ENCODE data around the gene CNR2.

The CNR2 gene

DNA sequence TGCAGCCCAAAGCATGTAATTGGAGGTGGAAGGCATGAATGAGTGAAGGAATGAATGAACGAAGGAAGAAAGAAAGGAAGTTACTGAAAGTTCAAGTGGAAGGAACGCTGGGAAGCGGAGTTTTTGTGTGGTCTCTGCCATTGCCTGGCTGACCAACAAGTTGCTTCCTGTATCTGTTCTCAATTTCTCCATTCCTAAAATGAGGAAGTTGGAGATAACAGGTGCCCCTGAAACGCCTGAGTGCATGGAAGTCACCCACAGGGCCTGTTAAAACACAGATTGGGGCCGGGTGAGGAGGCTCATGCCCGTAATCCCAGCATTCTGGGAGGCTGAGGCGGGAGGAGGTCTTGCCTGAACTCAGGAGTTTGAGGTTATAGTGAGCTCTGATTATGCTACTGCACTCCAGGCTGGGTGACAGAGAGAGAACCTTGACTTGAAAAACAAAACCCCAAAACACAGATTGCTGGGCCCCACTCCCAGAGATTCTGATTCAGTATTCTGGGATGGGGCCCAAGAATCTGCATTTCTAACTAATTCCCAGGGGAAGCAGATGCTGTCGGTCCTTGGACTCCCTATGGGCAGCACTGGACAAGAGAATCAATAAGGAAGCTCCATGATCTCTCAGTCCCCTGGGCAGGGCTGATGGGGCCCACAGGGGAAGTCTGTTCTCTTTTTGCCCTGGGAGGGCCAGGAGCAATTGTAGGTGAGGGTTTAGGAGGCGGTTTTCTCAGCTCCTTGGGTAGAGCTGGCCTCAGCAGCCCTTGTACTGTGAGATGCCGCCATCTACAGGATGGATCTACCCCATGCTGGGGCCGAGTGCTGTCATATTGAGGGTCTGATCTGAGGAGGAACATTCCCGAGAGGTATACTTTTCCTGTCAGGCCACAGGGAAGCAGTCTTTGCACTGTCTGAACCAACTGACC, 3.3 kb upstream of the CNR2 start:
- TF ChIP-seq, protein P1, sequence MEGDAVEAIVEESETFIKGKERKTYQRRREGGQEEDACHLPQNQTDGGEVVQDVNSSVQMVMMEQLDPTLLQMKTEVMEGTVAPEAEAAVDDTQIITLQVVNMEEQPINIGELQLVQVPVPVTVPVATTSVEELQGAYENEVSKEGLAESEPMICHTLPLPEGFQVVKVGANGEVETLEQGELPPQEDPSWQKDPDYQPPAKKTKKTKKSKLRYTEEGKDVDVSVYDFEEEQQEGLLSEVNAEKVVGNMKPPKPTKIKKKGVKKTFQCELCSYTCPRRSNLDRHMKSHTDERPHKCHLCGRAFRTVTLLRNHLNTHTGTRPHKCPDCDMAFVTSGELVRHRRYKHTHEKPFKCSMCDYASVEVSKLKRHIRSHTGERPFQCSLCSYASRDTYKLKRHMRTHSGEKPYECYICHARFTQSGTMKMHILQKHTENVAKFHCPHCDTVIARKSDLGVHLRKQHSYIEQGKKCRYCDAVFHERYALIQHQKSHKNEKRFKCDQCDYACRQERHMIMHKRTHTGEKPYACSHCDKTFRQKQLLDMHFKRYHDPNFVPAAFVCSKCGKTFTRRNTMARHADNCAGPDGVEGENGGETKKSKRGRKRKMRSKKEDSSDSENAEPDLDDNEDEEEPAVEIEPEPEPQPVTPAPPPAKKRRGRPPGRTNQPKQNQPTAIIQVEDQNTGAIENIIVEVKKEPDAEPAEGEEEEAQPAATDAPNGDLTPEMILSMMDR (conservative IDR thresholded peaks at IDR 0.05; ENCODE audit: low read depth) = peak; percentile 47
- DNase-seq (ENCODE audit: low spot score) = peak; percentile 82
- ChIA-PET CTCF (interaction anchor here (0.6 to 1.3 kb wide), 4 partner anchors 33 to 159 kb away, joined by 3 to 8 read pairs (median 3); no protein-coding TSS in a partner anchor), POLR2A (ENCODE audit: low non-redundant PET) (interaction anchor here (0.5 to 0.7 kb wide), 2 partner anchors 42 to 568 kb away, joined by 3 to 4 read pairs; no protein-coding TSS in a partner anchor)
- no peak overlapping the region for H3K27ac ChIP-seq

DNA sequence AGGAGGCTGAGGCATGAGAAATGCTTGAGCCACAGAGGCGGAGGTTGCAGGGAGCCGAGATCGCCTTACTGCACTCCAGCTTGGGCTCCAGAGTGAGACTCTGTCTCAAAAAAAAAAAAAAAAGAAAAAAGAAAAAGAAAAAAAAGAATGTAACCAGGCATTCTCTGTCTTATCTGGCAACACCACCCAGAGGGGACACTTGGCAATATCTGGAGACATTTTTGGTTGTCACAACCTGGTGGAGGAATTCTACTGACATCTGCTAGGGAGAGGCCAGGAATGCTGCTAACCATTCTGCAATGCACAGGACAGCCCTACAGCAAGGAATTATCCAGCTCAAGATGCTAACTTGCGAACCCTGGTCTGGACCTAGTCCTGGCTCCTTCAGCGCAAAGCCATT, 2.3 kb upstream of the CNR2 start:
- no peak overlapping the region for H3K27ac ChIP-seq
- POLR2A ChIA-PET (ENCODE audit: low non-redundant PET) = interaction anchor here (0.7 kb wide), 1 partner anchor 18 kb away, joined by 5 read pairs; no protein-coding TSS in a partner anchor
- CTCF ChIA-PET = interaction anchor here (0.6 to 0.7 kb wide), 2 partner anchors 35 to 287 kb away, joined by 3 read pairs; no protein-coding TSS in a partner anchor

DNA sequence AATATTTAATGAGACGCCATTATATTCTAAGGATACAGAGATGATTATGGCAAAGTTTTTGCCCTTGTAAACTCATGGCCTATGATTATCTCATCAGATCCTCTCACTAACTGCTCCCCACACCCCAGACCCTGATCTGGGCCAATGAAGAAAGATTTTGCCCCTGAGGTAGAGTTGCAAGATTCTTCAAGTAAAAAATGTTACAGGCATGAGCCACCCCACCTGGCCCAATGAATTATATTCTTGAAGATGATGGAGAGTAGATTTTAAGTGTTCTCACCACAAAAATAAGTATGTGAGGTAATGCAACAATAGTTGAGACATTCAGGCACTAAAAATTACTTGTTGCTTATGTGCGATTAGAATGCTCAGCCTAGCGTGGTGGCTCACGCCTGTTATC, 1.8 kb upstream of the CNR2 start:
- no peak overlapping the region for H3K27ac ChIP-seq
- TF ChIP-seq, protein P1 (conservative IDR thresholded peaks at IDR 0.05; ENCODE audit: low read depth) = no peak
- no peak for DNase-seq (ENCODE audit: low spot score)
- CTCF ChIA-PET = interaction anchor here (0.7 kb wide), 1 partner anchor 287 kb away, joined by 3 read pairs; no protein-coding TSS in a partner anchor
- POLR2A ChIA-PET (ENCODE audit: low non-redundant PET) = interaction anchor here (0.7 kb wide), 1 partner anchor 17 kb away, joined by 5 read pairs; no protein-coding TSS in a partner anchor

More for the DNA sequence above, 2.3 kb upstream of the CNR2 start:
- TF ChIP-seq, protein P1 (conservative IDR thresholded peaks at IDR 0.05; ENCODE audit: low read depth) = no peak
- no peak for DNase-seq (ENCODE audit: low spot score)

- POLR2A ChIA-PET (ENCODE audit: low non-redundant PET) = no interaction called here
Measured at GRCh38 chr1:23911921-23912320, 1.2 kb downstream of the CNR2 start.

DNA sequence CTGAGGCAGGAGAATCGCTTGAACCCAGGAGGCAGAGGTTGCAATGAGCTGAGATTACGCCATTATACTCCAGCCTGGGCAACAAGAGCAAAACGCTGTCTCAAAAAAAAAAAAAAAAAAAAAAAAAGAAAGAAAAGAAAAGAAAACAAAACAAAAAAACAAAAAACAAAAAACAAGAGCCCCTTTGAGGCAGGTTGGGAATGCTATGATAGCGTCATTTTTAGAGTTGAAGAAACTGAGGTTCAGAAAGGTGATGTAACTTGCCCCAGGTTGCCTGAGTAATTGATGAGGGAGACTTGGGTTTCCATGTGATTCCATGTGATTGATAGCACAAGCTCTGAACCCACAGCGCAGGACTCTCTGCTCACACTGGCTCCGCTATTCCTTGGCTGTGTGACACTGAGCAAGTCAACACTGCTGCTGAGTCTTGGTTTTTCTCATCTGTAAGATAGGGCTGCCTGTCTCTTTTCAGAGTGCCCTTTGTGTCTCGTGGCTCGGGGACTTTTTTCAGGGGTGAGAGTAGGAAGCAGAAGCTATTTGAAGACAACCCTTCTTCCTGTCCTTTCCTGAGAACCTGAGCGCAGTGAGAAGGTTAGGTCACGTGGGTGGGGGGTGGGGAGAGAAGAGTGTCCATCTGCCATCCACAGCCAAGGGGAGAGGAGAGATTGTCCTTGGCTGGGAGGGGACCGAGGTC, 2.5 kb downstream of the CNR2 start:
- no peak overlapping the region for H3K27ac ChIP-seq
- TF ChIP-seq, protein P1 (conservative IDR thresholded peaks at IDR 0.05; ENCODE audit: low read depth) = no peak
- ChIA-PET CTCF (interaction anchor here (0.6 to 0.7 kb wide), 2 partner anchors 20 to 344 kb away, joined by 3 to 4 read pairs; no protein-coding TSS in a partner anchor), POLR2A (ENCODE audit: low non-redundant PET) (no interaction called here)
- DNase-seq (ENCODE audit: low spot score) = no peak

More at GRCh38 chr1:23911921-23912320, 1.2 kb downstream of the CNR2 start:
- no peak for DNase-seq (ENCODE audit: low spot score)
- TF ChIP-seq, protein P1 (conservative IDR thresholded peaks at IDR 0.05; ENCODE audit: low read depth) = no peak
- no peak overlapping the region for H3K27ac ChIP-seq
- CTCF ChIA-PET = no interaction called here

DNA sequence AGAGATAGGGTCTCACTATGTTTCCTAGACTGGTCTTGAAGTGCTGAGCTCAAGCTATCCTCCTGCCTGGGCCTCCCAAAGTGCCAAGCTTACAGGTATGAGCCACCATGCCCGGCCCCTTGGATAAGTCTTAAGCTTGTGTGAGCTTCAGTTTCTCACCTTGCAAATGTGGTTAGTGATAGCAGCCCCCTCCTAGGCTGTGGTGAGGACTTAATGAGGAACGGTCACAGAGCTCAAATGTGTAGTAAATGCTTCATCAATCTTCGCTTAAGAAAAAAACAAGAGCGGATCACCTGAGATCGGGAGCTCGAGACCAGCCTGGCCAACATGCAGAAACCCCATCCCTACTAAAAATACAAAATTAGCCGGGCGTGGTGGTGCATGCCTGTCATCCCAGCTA, 3.0 kb downstream of the CNR2 start:
- ChIA-PET CTCF (interaction anchor here (0.6 to 0.7 kb wide), 3 partner anchors 14 to 344 kb away, joined by 3 to 6 read pairs (median 4); no protein-coding TSS in a partner anchor), POLR2A (ENCODE audit: low non-redundant PET) (no interaction called here)
- H3K27ac ChIP-seq = no peak overlapping the region
- TF ChIP-seq, protein P1 (conservative IDR thresholded peaks at IDR 0.05; ENCODE audit: low read depth) = no peak
- DNase-seq (ENCODE audit: low spot score) = no peak
